Astrocyte (in vitro differentiated cells and primary cell): ENCODE results near the gene ALDH1A3. TPM values are rescaled to one million over a fixed set of nuclear protein-coding genes. Genes with fewer than 3 reads are reported as not detected.

Experiments
- DNase-seq: peaks from one replicate; pipeline ENCODE4 v3.0.0-alpha.2; 2010; ENCODE audit warnings: low read depth
- FAIRE-seq: peaks from 2 replicates; lab custom pipeline; 2011; peaks lifted over from hg19 to GRCh38; lab: Jason Lieb, UNC
- H2AFZ ChIP-seq: 2 replicates; pipeline ENCODE4 v1.6.0; 2012; ENCODE audit warnings: low read depth, low read length, inconsistent platforms
- H3K27ac ChIP-seq: 2 replicates; pipeline ENCODE4 v1.5.1; 2011; ENCODE audit warnings: low read depth, low read length, inconsistent platforms
- H3K27me3 ChIP-seq: 2 replicates; pipeline ENCODE4 v1.6.0; 2011; ENCODE audit warnings: low read length, inconsistent platforms; ENCODE audit not compliant: insufficient read depth
- H3K36me3 ChIP-seq: 2 replicates; pipeline ENCODE4 v1.5.1; 2011; ENCODE audit warnings: low read length, inconsistent platforms; ENCODE audit not compliant: insufficient read depth
- H3K4me1 ChIP-seq: 2 replicates; pipeline ENCODE4 v1.5.1; 2011; ENCODE audit warnings: low read length, inconsistent platforms; ENCODE audit not compliant: insufficient read depth
- H3K4me2 ChIP-seq: 2 replicates; pipeline ENCODE4 v1.6.0; 2012; ENCODE audit warnings: low read length, inconsistent platforms
- H3K4me3 ChIP-seq: 2 replicates; pipeline ENCODE4 v1.5.1; 2011; ENCODE audit warnings: low read depth, mild to moderate bottlenecking, low read length, inconsistent platforms; ENCODE audit not compliant: insufficient read depth
- H3K79me2 ChIP-seq: 2 replicates; pipeline ENCODE4 v1.6.0; 2012; ENCODE audit warnings: mild to moderate bottlenecking, low read length, inconsistent platforms; ENCODE audit not compliant: insufficient read depth
- H3K9ac ChIP-seq: 2 replicates; pipeline ENCODE4 v1.6.0; 2012; ENCODE audit warnings: mild to moderate bottlenecking, low read length, inconsistent platforms
- H3K9me3 ChIP-seq: 2 replicates; pipeline ENCODE4 v1.5.1; 2012; ENCODE audit warnings: low read depth, mild to moderate bottlenecking, low read length, inconsistent platforms; ENCODE audit not compliant: insufficient read depth
- H4K20me1 ChIP-seq: 2 replicates; pipeline ENCODE4 v1.6.0; 2012; ENCODE audit warnings: low read length, inconsistent platforms; ENCODE audit not compliant: insufficient read depth
- H3K27ac Mint-ChIP-seq: one replicate; pipeline ENCODE4 v1.8.0; 2021; ENCODE audit warnings: mild to moderate bottlenecking, mixed read lengths; ENCODE audit not compliant: unreplicated experiment
- H3K27me3 Mint-ChIP-seq: one replicate; pipeline ENCODE4 v1.8.0; 2021; ENCODE audit warnings: low read depth, mixed read lengths; ENCODE audit not compliant: unreplicated experiment
- H3K36me3 Mint-ChIP-seq: one replicate; pipeline ENCODE4 v1.8.0; 2021; ENCODE audit warnings: low read depth, mixed read lengths; ENCODE audit not compliant: unreplicated experiment
- H3K4me1 Mint-ChIP-seq: one replicate; pipeline ENCODE4 v1.8.0; 2021; ENCODE audit warnings: low read depth, mixed read lengths; ENCODE audit not compliant: unreplicated experiment
- H3K4me3 Mint-ChIP-seq: one replicate; pipeline ENCODE4 v1.8.0; 2021; ENCODE audit warnings: mild to moderate bottlenecking, moderate library complexity, mixed read lengths; ENCODE audit not compliant: unreplicated experiment
- H3K9me3 Mint-ChIP-seq: one replicate; pipeline ENCODE4 v1.8.0; 2021; ENCODE audit warnings: mild to moderate bottlenecking, mixed read lengths; ENCODE audit not compliant: unreplicated experiment
- CTCF ChIP-seq: IDR thresholded peaks from 2 replicates; pipeline ENCODE4 v1.5.1; 2011; ENCODE audit warnings: low read depth, mild to moderate bottlenecking, inconsistent platforms, low read length, moderate library complexity; ENCODE audit not compliant: insufficient read depth
- EZH2 ChIP-seq: IDR thresholded peaks from 2 replicates; pipeline ENCODE4 v1.6.1; 2012; ENCODE audit warnings: mild to moderate bottlenecking, low read length, inconsistent platforms; ENCODE audit not compliant: insufficient read depth
- total RNA-seq: library from RNA; stranded (reverse); gene quantifications from 2 replicates; pipeline ENCODE4 v1.2.1, GENCODE V29; 2021

ALDH1A3 gene
- total RNA-seq, 1 donor from 2014 or later: 0.95 TPM

GRCh38 chr15:100889385-100890050 is 9.9 kb downstream of the ALDH1A3 start:
- FAIRE-seq: peak; percentile 26
- H2AFZ ChIP-seq: peak overlapping the region; percentile 67
- no peak overlapping the region for H3K4me3 ChIP-seq
- no peaks in the 10 kb centered on the region for H3K36me3 ChIP-seq
- H3K4me2 ChIP-seq: peak overlapping the region; percentile 64
- H3K4me1 Mint-ChIP-seq: peaks cover 10% of the 10 kb centered on the region
- peak overlapping the region; percentile 25 for H3K9ac ChIP-seq
- peak overlapping the region; percentile 53 for H3K27ac Mint-ChIP-seq
- no peak for TF ChIP-seq EZH2
- TF ChIP-seq CTCF: no peak
- peaks cover 25% of the 10 kb centered on the region for H3K27me3 Mint-ChIP-seq
- H3K27ac ChIP-seq: no peak overlapping the region
- peaks cover 13% of the 10 kb centered on the region for H3K4me1 ChIP-seq
- H3K9me3 Mint-ChIP-seq: no peaks in the 10 kb centered on the region
- no peaks in the 10 kb centered on the region for H3K27me3 ChIP-seq
- H3K4me3 Mint-ChIP-seq: no peak overlapping the region
- H3K9me3 ChIP-seq: no peaks in the 10 kb centered on the region
- H3K36me3 Mint-ChIP-seq: no peaks in the 10 kb centered on the region
- no peaks in the 10 kb centered on the region for H4K20me1 ChIP-seq
- DNase-seq: peak; percentile 75
- no peaks in the 10 kb centered on the region for H3K79me2 ChIP-seq

GRCh38 chr15:100890051-100890720 is 10.6 kb downstream of the ALDH1A3 start:
- H3K4me1 Mint-ChIP-seq: peaks cover 10% of the 10 kb centered on the region
- no peaks in the 10 kb centered on the region for H4K20me1 ChIP-seq
- FAIRE-seq: no peak
- H3K79me2 ChIP-seq: no peaks in the 10 kb centered on the region
- no peaks in the 10 kb centered on the region for H3K9me3 Mint-ChIP-seq
- no peak overlapping the region for H3K27ac ChIP-seq
- no peak overlapping the region for H3K4me3 Mint-ChIP-seq
- TF ChIP-seq CTCF (no peak), EZH2 (no peak)
- H3K9me3 ChIP-seq: no peaks in the 10 kb centered on the region
- no peak overlapping the region for H3K27ac Mint-ChIP-seq
- peaks cover 13% of the 10 kb centered on the region for H3K4me1 ChIP-seq
- H3K4me3 ChIP-seq: no peak overlapping the region
- H3K36me3 Mint-ChIP-seq: no peaks in the 10 kb centered on the region
- H2AFZ ChIP-seq: no peak overlapping the region
- no peak for DNase-seq
- peaks cover 28% of the 10 kb centered on the region for H3K27me3 Mint-ChIP-seq
- no peak overlapping the region for H3K4me2 ChIP-seq
- H3K27me3 ChIP-seq: no peaks in the 10 kb centered on the region
- no peaks in the 10 kb centered on the region for H3K36me3 ChIP-seq
- no peak overlapping the region for H3K9ac ChIP-seq

GRCh38 chr15:100890850-100891249 is 11.2 kb downstream of the ALDH1A3 start:
- peaks cover 28% of the 10 kb centered on the region for H3K27me3 Mint-ChIP-seq
- Histone ChIP-seq H3K4me1 (peaks cover 13% of the 10 kb centered on the region), H3K4me2 (no peak overlapping the region), H3K79me2 (no peaks in the 10 kb centered on the region), H4K20me1 (no peaks in the 10 kb centered on the region), H3K4me3 (no peak overlapping the region), H3K27me3 (no peaks in the 10 kb centered on the region), H2AFZ (no peak overlapping the region), H3K27ac (no peak overlapping the region), H3K9ac (no peak overlapping the region), H3K36me3 (no peaks in the 10 kb centered on the region), H3K9me3 (no peaks in the 10 kb centered on the region)
- H3K27ac Mint-ChIP-seq: no peak overlapping the region
- no peaks in the 10 kb centered on the region for H3K36me3 Mint-ChIP-seq
- H3K4me1 Mint-ChIP-seq: peaks cover 10% of the 10 kb centered on the region
- no peak for TF ChIP-seq EZH2
- no peak for TF ChIP-seq CTCF
- no peak for DNase-seq
- no peak overlapping the region for H3K4me3 Mint-ChIP-seq
- no peak for FAIRE-seq
- no peaks in the 10 kb centered on the region for H3K9me3 Mint-ChIP-seq
